C4-2B (cell line): ENCODE measurements around the gene CEMIP.

Experiments
- CTCF ChIP-seq: fragments of 450-650 bp; conservative IDR thresholded peaks from 2 replicates; pipeline ENCODE4 v1.5.1; 2017; ENCODE audit warnings: mild to moderate bottlenecking
- ZFX ChIP-seq: fragments of 450-650 bp; IDR thresholded peaks from 2 replicates; pipeline ENCODE4 v1.6.1; 2017

GRCh38 chr15:80957556-80957955 lies 178.4 kb downstream of the CEMIP start:
- no peak for TF ChIP-seq CTCF
- no peak for TF ChIP-seq ZFX
